HepG2 (cell line): Measurements from ENCODE around the gene MSS51. TPM values are rescaled to one million over a fixed set of nuclear protein-coding genes. Genes with fewer than 3 reads are reported as not detected.
"Not testable (repeated sequence)": the region's sequence is repeated elsewhere in the genome, so short reads cannot be mapped to it uniquely, and the experiment has no call there.

Source experiments
- ATAC-seq: fragments of 200-7000 bp; cut with Tn5 transposase; 3 replicates; pipeline ENCODE4 v1.9.1; 2020; ENCODE audit warnings: mild to moderate bottlenecking, moderate library complexity
- BruUV-seq: library from RNA; stranded (reverse); fragments of 400-500 nt; replicated peaks from 2 replicates; lab custom pipeline; 2021; lab: Mats Ljungman, UMichigan
- CTCF ChIA-PET: fragments of 300-600 bp; formaldehyde crosslinking; extraction: SDS; loops from one replicate; lab custom pipeline; 2021; ENCODE audit warnings: low total read pairs, inconsistent platforms, low intra/inter-chr PET ratio; lab: Yijun Ruan, JAX
- POLR2A ChIA-PET: fragments of 350-600 bp; sonication (Branson Sonifier 250); formaldehyde crosslinking; loops from one replicate; lab custom pipeline; 2020; ENCODE audit warnings: antibody characterized with exemption, inconsistent platforms; lab: Yijun Ruan, JAX
- DNase-seq: peaks from one replicate; pipeline ENCODE4 v3.0.0-alpha.2; 2015; ENCODE audit warnings: low spot score
- FAIRE-seq: peaks from 3 replicates; lab custom pipeline; 2011; peaks lifted over from hg19 to GRCh38; lab: Jason Lieb, UNC
- H2AFZ ChIP-seq: one replicate; pipeline ENCODE4 v1.6.1; 2011; ENCODE audit warnings: low read length, inconsistent platforms
- H3K27ac ChIP-seq: fragments of 300-600 bp; 3 replicates; pipeline ENCODE4 v1.8.0; 2011; ENCODE audit warnings: mixed run types, mild to moderate bottlenecking, mixed read lengths, low read length, inconsistent platforms; ENCODE audit not compliant: insufficient read depth; ENCODE audit errors: extremely low read length
- H3K27me3 ChIP-seq, 2 experiments: fragments of 200-600 bp in 1 of 2; 2 replicates in 1 of 2; 3 replicates in 1 of 2; pipeline versions ENCODE4 v1.6.0 to v1.8.0; 2011; ENCODE audit warnings: low read length in 2 of 2, mild to moderate bottlenecking in 2 of 2, moderate library complexity in 2 of 2, inconsistent platforms in 1 of 2; ENCODE audit not compliant: insufficient read depth in 2 of 2, control insufficient read depth in 1 of 2
- H3K36me3 ChIP-seq, 2 experiments: fragments of 200-600 bp in 1 of 2; replicated peaks in 1 of 2; 2 replicates in 1 of 2; 3 replicates in 1 of 2; pipeline versions ENCODE4 v1.5.1 to v1.8.0; 2011; ENCODE audit warnings: low read length in 2 of 2, inconsistent platforms in 1 of 2; ENCODE audit not compliant: insufficient read depth in 2 of 2, control insufficient read depth in 1 of 2
- H3K4me1 ChIP-seq: 2 replicates; pipeline ENCODE4 v1.5.1; 2012; ENCODE audit warnings: low read length, inconsistent platforms; ENCODE audit not compliant: insufficient read depth
- H3K4me2 ChIP-seq: 2 replicates; pipeline ENCODE4 v1.6.0; 2011; ENCODE audit warnings: low read depth, low read length, inconsistent platforms
- H3K4me3 ChIP-seq, 3 experiments: fragments of 200-600 bp in 1 of 3; sonication (generic), shearing (Covaris generic) in 1 of 3; replicated peaks in 1 of 3; 2 replicates each; pipeline ENCODE4 v1.5.1; 2011 to 2016; ENCODE audit warnings: low read length in 3 of 3, inconsistent platforms in 2 of 3, low read depth in 2 of 3, mild to moderate bottlenecking in 2 of 3, control low read depth in 1 of 3, mixed read lengths in 1 of 3; ENCODE audit not compliant: insufficient read depth in 1 of 3
- H3K79me2 ChIP-seq: one replicate; pipeline ENCODE4 v1.6.1; 2011; ENCODE audit warnings: low read length, inconsistent platforms; ENCODE audit not compliant: insufficient read depth
- H3K9ac ChIP-seq: 2 replicates; pipeline ENCODE4 v1.6.0; 2011; ENCODE audit warnings: mild to moderate bottlenecking, low read depth, low read length, inconsistent platforms; ENCODE audit not compliant: insufficient read depth
- H3K9me3 ChIP-seq: 2 replicates; pipeline ENCODE4 v1.5.1; 2012; ENCODE audit warnings: mild to moderate bottlenecking, low read length
- H4K20me1 ChIP-seq: 2 replicates; pipeline ENCODE4 v1.6.0; 2011; ENCODE audit warnings: inconsistent platforms, mild to moderate bottlenecking, low read length, moderate library complexity; ENCODE audit not compliant: insufficient read depth
- NR2F1 ChIP-seq, 2 experiments: fragments of 450-650 bp in 1 of 2; formaldehyde crosslinking in 1 of 2; IDR thresholded peaks; 2 replicates each; pipeline versions ENCODE4 v1.5.0 to v1.6.1; 2016 to 2020; ENCODE audit warnings: mild to moderate bottlenecking in 1 of 2, missing compliant biosample characterization in 1 of 2, missing genetic modification reagents in 1 of 2, moderate library complexity in 1 of 2
- STAG1 ChIP-seq: sonication (generic); formaldehyde crosslinking; IDR thresholded peaks from 2 replicates; pipeline ENCODE4 v1.4.0; 2020; ENCODE audit warnings: missing genetic modification reagents
- WGBS: methylation state at CpG from one replicate; pipeline ENCODE4 v1.1.6; 2017; ENCODE audit warnings: low lambda C conversion rate; 5-methylcytosine and 5-hydroxymethylcytosine counted together
- in situ Hi-C: cut with HindIII; loops from 2 replicates; pipeline ENCODE4 v1.10.0; 2017; ENCODE audit warnings: low pct_unique_long_range_greater_than_20kb; ENCODE audit not compliant: extremely low pct_ligation_motif_present
- intact Hi-C: fragments of 100-400 bp; cut with micrococcal nuclease; formaldehyde crosslinking; loops from one replicate; pipeline ENCODE4 v1.10.0; 2022; ENCODE audit not compliant: unreplicated experiment
- polyA plus RNA-seq, 8 experiments: library from polyadenylated mRNA; depleted of rRNA in 3 of 8; stranded (reverse) in 7 of 8; unstranded in 1 of 8; fragments of >200 nt; fragmentation: Illumina TruSeq in 4 of 8; extraction: Trizol in 4 of 8; gene quantifications; 2 replicates each; pipeline versions ENCODE4 v1.2.1 to v1.2.3, GENCODE V29; 2011 to 2016; ENCODE audit warnings: low read depth in 4 of 8, missing spikeins in 1 of 8, mixed read lengths in 1 of 8; ENCODE audit not compliant: insufficient read depth in 1 of 8
- total RNA-seq, 5 experiments: library from RNA; depleted of rRNA; stranded (reverse); fragments of >200 nt; fragmentation: Illumina TruSeq; extraction: Trizol; gene quantifications; 2 replicates each; pipeline ENCODE4 v1.2.3, GENCODE V29; 2016; ENCODE audit warnings: low read depth in 1 of 5
- TF ChIP-seq, protein P1 (sequence below): sonication (generic); formaldehyde crosslinking; IDR thresholded peaks from 2 replicates; pipeline ENCODE4 v1.4.0; 2020; ENCODE audit warnings: missing genetic modification reagents
- TF ChIP-seq, protein P2 (sequence below): sonication (generic); formaldehyde crosslinking; IDR thresholded peaks from 2 replicates; pipeline ENCODE4 v1.5.0; 2020; ENCODE audit warnings: missing genetic modification reagents, mild to moderate bottlenecking, borderline replicate concordance
- TF ChIP-seq, protein P3 (sequence below): sonication (generic); formaldehyde crosslinking; IDR thresholded peaks from 2 replicates; pipeline ENCODE4 v1.5.0; 2020; ENCODE audit warnings: mild to moderate bottlenecking, missing genetic modification reagents, moderate library complexity

The MSS51 gene
- total and polyA plus RNA-seq, 2 of the 13 experiments (the other 11 are each of a cell fraction or from before 2014, with no cell fraction given), result 0.91 to 2.4 TPM

DNA sequence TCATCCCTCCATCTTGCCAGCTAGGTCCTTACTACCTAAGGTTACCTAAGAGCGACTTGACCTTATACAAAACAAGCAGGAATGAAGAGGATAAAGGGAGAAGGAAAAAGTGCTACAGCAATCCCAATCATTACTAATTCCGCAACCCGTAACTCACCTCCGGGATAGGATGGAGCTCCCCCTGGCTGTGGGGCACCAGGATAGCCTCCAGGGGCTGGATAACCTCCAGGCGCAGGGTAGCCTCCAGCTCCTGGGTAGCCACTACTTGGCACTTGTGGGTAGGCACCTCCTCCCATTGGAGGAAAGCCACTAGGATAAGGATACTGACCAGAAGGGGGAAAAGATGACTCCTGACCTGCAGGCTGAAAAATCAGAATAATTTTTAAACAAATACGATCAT is 35.3 kb downstream of the MSS51 start:
- Histone ChIP-seq H3K4me3 (no peak overlapping the region), H3K4me2 (no peak overlapping the region), H2AFZ (no peak overlapping the region), H3K9ac (no peak overlapping the region), H4K20me1 (no peaks in the 10 kb centered on the region), H3K27me3 (no peaks in the 10 kb centered on the region), H3K9me3 (no peaks in the 10 kb centered on the region), H3K36me3 (peaks cover 10 to 39% of the 10 kb centered on the region in 2 experiments; a peak in 4 of 5 replicates), H3K4me1 (no peaks in the 10 kb centered on the region), H3K27ac (no peak overlapping the region), H3K79me2 (peaks cover 30% of the 10 kb centered on the region)
- in situ Hi-C loops (no loop called here), intact Hi-C loops (no loop called here)
- TF ChIP-seq, protein P1, sequence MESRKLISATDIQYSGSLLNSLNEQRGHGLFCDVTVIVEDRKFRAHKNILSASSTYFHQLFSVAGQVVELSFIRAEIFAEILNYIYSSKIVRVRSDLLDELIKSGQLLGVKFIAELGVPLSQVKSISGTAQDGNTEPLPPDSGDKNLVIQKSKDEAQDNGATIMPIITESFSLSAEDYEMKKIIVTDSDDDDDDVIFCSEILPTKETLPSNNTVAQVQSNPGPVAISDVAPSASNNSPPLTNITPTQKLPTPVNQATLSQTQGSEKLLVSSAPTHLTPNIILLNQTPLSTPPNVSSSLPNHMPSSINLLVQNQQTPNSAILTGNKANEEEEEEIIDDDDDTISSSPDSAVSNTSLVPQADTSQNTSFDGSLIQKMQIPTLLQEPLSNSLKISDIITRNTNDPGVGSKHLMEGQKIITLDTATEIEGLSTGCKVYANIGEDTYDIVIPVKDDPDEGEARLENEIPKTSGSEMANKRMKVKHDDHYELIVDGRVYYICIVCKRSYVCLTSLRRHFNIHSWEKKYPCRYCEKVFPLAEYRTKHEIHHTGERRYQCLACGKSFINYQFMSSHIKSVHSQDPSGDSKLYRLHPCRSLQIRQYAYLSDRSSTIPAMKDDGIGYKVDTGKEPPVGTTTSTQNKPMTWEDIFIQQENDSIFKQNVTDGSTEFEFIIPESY, result peak; percentile 70
- TF ChIP-seq NR2F1 (CRISPR knock-in tag; IDR thresholded peaks at IDR 0.05), result no peak
- TF ChIP-seq, protein P2, sequence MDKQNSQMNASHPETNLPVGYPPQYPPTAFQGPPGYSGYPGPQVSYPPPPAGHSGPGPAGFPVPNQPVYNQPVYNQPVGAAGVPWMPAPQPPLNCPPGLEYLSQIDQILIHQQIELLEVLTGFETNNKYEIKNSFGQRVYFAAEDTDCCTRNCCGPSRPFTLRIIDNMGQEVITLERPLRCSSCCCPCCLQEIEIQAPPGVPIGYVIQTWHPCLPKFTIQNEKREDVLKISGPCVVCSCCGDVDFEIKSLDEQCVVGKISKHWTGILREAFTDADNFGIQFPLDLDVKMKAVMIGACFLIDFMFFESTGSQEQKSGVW (CRISPR knock-in tag), result no peak
- TF ChIP-seq, protein P3, sequence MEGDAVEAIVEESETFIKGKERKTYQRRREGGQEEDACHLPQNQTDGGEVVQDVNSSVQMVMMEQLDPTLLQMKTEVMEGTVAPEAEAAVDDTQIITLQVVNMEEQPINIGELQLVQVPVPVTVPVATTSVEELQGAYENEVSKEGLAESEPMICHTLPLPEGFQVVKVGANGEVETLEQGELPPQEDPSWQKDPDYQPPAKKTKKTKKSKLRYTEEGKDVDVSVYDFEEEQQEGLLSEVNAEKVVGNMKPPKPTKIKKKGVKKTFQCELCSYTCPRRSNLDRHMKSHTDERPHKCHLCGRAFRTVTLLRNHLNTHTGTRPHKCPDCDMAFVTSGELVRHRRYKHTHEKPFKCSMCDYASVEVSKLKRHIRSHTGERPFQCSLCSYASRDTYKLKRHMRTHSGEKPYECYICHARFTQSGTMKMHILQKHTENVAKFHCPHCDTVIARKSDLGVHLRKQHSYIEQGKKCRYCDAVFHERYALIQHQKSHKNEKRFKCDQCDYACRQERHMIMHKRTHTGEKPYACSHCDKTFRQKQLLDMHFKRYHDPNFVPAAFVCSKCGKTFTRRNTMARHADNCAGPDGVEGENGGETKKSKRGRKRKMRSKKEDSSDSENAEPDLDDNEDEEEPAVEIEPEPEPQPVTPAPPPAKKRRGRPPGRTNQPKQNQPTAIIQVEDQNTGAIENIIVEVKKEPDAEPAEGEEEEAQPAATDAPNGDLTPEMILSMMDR (CRISPR knock-in tag), result peak; percentile 44
- TF ChIP-seq STAG1 (CRISPR knock-in tag), result peak; percentile 23; the same call in 1 of the 2 replicates
- ChIA-PET CTCF (no interaction called here), POLR2A (no interaction called here)
- over 99% methylated on average over 6 of the region's 6 CpGs for WGBS
- DNase-seq (no peak), FAIRE-seq (no peak), ATAC-seq (peak; percentile 52; the same call in 1 of the 3 replicates)
- no TSS peak for BruUV-seq

DNA sequence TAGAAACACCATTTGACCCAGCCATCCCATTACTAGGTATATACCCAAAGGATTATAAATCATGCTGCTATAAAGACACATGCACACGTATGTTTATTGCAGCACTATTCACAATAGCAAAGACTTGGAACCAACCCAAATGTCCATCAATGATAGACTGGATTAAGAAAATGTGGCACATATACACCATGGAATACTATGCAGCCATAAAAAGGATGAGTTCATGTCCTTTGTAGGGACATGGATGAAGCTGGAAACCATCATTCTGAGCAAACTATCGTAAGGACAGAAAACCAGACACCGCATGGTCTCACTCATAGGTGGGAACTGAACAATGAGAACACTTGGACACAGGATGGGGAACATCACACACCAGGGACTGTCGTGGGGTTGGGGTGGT is 39.0 kb downstream of the MSS51 start:
- H3K27me3 ChIP-seq, BruUV-seq, in situ Hi-C loops, FAIRE-seq, H3K4me1 ChIP-seq, H3K9ac ChIP-seq, H3K4me2 ChIP-seq, CTCF ChIA-PET, intact Hi-C loops, DNase-seq, POLR2A ChIA-PET, H3K79me2 ChIP-seq, H3K9me3 ChIP-seq, H2AFZ ChIP-seq, ATAC-seq, H4K20me1 ChIP-seq, H3K4me3 ChIP-seq, H3K27ac ChIP-seq: not testable (repeated sequence)
- WGBS, result 100% methylated on average over 3 of the region's 4 CpGs
- peaks cover 10 to 48% of the 10 kb centered on the region in 2 experiments; a peak in 4 of 5 replicates for H3K36me3 ChIP-seq
